ENCODE measurements around the gene GRM2. TPM values are rescaled to one million over a fixed set of nuclear protein-coding genes. Genes with fewer than 3 reads are reported as not detected.

GRM2 gene
- 0.04 and 1.0 TPM in 2 replicates for total RNA-seq (2014; rRNA removed; shearing (Covaris generic))

GRCh38 chr3:51706788-51707731, at the start of gene GRM2:
TSS of gene GRM2 (plus strand) at chr3:51707068. CDS start at chr3:51708984, 1,916 bp downstream.

DNA sequence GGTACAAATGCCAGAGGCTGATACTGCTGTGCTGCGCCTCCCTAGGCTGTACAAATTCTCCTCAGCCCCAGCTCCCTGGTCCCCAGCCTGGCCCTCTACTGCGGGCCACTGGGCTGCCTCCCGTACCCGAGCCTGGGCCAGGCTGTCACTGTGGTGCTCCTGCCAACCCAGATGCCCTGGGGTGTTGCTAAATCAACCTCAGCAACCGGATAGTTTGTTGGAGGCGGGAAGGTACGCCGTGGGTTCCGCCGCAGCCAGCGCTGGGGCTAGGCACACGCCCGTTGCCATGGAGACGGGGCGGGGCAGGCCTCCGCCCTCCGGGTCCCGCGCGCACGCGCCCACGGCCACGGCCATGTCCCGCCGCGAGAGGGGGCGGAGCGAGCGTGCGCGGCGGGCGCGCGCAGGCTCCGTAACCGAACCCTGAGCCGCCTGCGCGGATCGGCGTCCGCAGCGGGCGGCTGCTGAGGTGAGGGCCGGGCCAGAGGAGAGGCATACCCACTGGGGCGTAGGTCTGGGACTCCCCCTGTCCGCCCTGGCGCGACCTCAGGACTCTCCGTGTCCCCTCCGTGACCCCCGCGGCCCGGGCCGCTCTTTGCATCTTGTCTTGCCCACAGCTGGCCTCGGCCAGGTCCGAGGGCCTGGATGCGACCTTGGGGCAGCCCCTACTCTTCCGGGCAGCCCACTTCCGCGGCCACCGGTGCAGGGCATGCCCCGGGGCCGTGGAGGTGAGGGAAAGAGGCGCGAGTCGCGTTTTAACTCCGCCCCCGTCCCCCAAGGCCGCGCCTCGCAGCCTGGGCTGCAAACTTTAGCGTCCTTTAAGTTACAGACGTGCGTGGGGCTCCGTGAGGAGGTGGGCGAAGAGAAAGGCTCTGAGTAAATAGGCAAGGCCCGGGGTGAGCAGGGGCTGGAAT, 35.8 kb upstream of the GRM2 start, which contains the start of gene TEX264:
Gene TEX264 (plus strand): TSS at position 430 of the 911 bp plus-strand sequence. CDS start 3,053 bp downstream, outside the sequence.

Small RNA genes within 50 kb of the gene (small RNA-seq; reads per million reads assigned to genes)
- gene RNA5SP132: 207 reads per million, percentile 97 among the genes with 10 or more reads in this experiment

Other genes starting within 250 kb of the GRM2 start
- gene DCAF1, start 207.1 kb upstream of the GRM2 start, total RNA-seq (2014; rRNA removed; shearing (Covaris generic)): 15.7 and 17.7 TPM in 2 replicates
- 19.3 and 20.5 TPM in 2 replicates for gene RAD54L2, start 168.3 kb upstream of the GRM2 start, total RNA-seq (2014; rRNA removed; shearing (Covaris generic))
- gene TEX264, start 35.8 kb upstream of the GRM2 start, total RNA-seq (2014; rRNA removed; shearing (Covaris generic)): 72.1 and 74.1 TPM in 2 replicates
- gene IQCF6, start 72.2 kb downstream of the GRM2 start, total RNA-seq (2014; rRNA removed; shearing (Covaris generic)): not detected in 2 replicates
- gene IQCF2, start 154.5 kb downstream of the GRM2 start, total RNA-seq (2014; rRNA removed; shearing (Covaris generic)): not detected in 2 replicates
- not detected in 2 replicates for gene IQCF5, start 168.5 kb downstream of the GRM2 start, total RNA-seq (2014; rRNA removed; shearing (Covaris generic))
- gene IQCF1, start 196.3 kb downstream of the GRM2 start, total RNA-seq (2014; rRNA removed; shearing (Covaris generic)): not detected in 2 replicates
- gene RRP9, start 234.8 kb downstream of the GRM2 start, total RNA-seq (2014; rRNA removed; shearing (Covaris generic)): 67.1 and 72.3 TPM in 2 replicates
- gene PARP3, start 235.3 kb downstream of the GRM2 start, total RNA-seq (2014; rRNA removed; shearing (Covaris generic)): 29.2 and 39.1 TPM in 2 replicates
- gene GPR62, start 248.3 kb downstream of the GRM2 start, total RNA-seq (2014; rRNA removed; shearing (Covaris generic)): 0.40 TPM in 1 of 2 replicates, not detected in the other

Measured in A375 (cell line).